Neural progenitor cell (in vitro differentiated cells): Measurements from ENCODE around the gene NDUFB10. TPM values are rescaled to one million over a fixed set of nuclear protein-coding genes. Genes with fewer than 3 reads are reported as not detected.

ENCODE experiments used
- DNase-seq: peaks from one replicate; pipeline ENCODE4 v3.0.0-alpha.2; 2016; ENCODE audit warnings: low spot score
- H2AFZ ChIP-seq: fragments of 200-600 bp; sonication (generic); replicated peaks from 2 replicates; pipeline ENCODE4 v1.6.1; 2016; ENCODE audit warnings: antibody characterized with exemption
- H3F3A ChIP-seq: fragments of 200-600 bp; sonication (generic); 2 replicates; pipeline ENCODE4 v1.6.1; 2016; ENCODE audit warnings: antibody characterized with exemption, low read depth
- H3K27ac ChIP-seq: fragments of 200-600 bp; sonication (generic); 2 replicates; pipeline ENCODE4 v1.5.1; 2016; ENCODE audit warnings: mild to moderate bottlenecking
- H3K27me3 ChIP-seq: fragments of 200-600 bp; sonication (generic); 2 replicates; pipeline ENCODE4 v1.6.1; 2016; ENCODE audit warnings: mild to moderate bottlenecking, moderate library complexity
- H3K36me3 ChIP-seq: fragments of 200-600 bp; sonication (generic); 2 replicates; pipeline ENCODE4 v1.5.1; 2016
- H3K4me1 ChIP-seq: fragments of 200-600 bp; sonication (generic); 2 replicates; pipeline ENCODE4 v1.6.1; 2016; ENCODE audit warnings: mixed run types
- H3K4me2 ChIP-seq: fragments of 200-600 bp; sonication (generic); 2 replicates; pipeline ENCODE4 v1.6.1; 2016
- H3K4me3 ChIP-seq: fragments of 200-600 bp; sonication (generic); 2 replicates; pipeline ENCODE4 v1.5.1; 2016
- H3K79me2 ChIP-seq: fragments of 200-600 bp; sonication (generic); 2 replicates; pipeline ENCODE4 v1.6.1; 2016; ENCODE audit warnings: low read depth
- H3K9ac ChIP-seq: fragments of 200-600 bp; sonication (generic); 2 replicates; pipeline ENCODE4 v1.6.1; 2016
- H3K9me3 ChIP-seq: fragments of 200-600 bp; sonication (generic); 2 replicates; pipeline ENCODE4 v1.5.1; 2016; ENCODE audit warnings: low read depth
- H4K20me1 ChIP-seq: fragments of 200-600 bp; sonication (generic); 2 replicates; pipeline ENCODE4 v1.6.1; 2016; ENCODE audit warnings: low read depth
- H3K27ac Mint-ChIP-seq: 3 replicates; pipeline ENCODE4 v1.8.0; 2021; ENCODE audit warnings: mixed read lengths
- H3K27me3 Mint-ChIP-seq: 2 replicates; pipeline ENCODE4 v1.8.0; 2022; ENCODE audit warnings: low read depth, mild to moderate bottlenecking, inconsistent platforms, moderate library complexity, mixed read lengths; ENCODE audit not compliant: insufficient read depth
- H3K36me3 Mint-ChIP-seq: 3 replicates; pipeline ENCODE4 v1.8.0; 2021; ENCODE audit warnings: mixed read lengths
- H3K4me1 Mint-ChIP-seq: 3 replicates; pipeline ENCODE4 v1.8.0; 2021; ENCODE audit warnings: mixed read lengths
- H3K4me3 Mint-ChIP-seq: 3 replicates; pipeline ENCODE4 v1.8.0; 2021; ENCODE audit warnings: mild to moderate bottlenecking, moderate library complexity, mixed read lengths
- H3K9me3 Mint-ChIP-seq: 3 replicates; pipeline ENCODE4 v1.8.0; 2020; ENCODE audit warnings: mixed read lengths
- EZH2 ChIP-seq: fragments of 200-600 bp; sonication (generic); IDR thresholded peaks from 2 replicates; pipeline ENCODE4 v1.6.1; 2017; ENCODE audit warnings: antibody characterized with exemption, mild to moderate bottlenecking, moderate library complexity
- EZH2phosphoT487 ChIP-seq: fragments of 200-600 bp; sonication (generic); IDR thresholded peaks from 2 replicates; pipeline ENCODE4 v1.6.1; 2017; ENCODE audit warnings: antibody characterized with exemption
- total RNA-seq: library from RNA; depleted of rRNA; stranded (reverse); fragments of >200 nt; gene quantifications from 2 replicates; pipeline ENCODE4 v1.2.3, GENCODE V29; 2015; ENCODE audit warnings: low replicate concordance
- TF ChIP-seq, protein P1 (sequence below): fragments of 200-600 bp; sonication (generic); IDR thresholded peaks from 2 replicates; pipeline ENCODE4 v1.5.1; 2017; ENCODE audit warnings: antibody characterized with exemption, mild to moderate bottlenecking

NDUFB10 gene
- total RNA-seq, 1 donor from 2014 or later, result 155 TPM

GRCh38 chr16:2001035-2001434, 41.7 kb downstream of the NDUFB10 start:
- Histone ChIP-seq H3K36me3 (no peaks in the 10 kb centered on the region), H3F3A (peaks cover 19% of the 10 kb centered on the region), H4K20me1 (peaks cover 34% of the 10 kb centered on the region), H2AFZ (no peak overlapping the region), H3K4me2 (no peak overlapping the region), H3K9ac (no peak overlapping the region), H3K79me2 (peaks cover 18% of the 10 kb centered on the region), H3K4me3 (no peak overlapping the region), H3K27me3 (no peaks in the 10 kb centered on the region), H3K9me3 (no peaks in the 10 kb centered on the region), H3K27ac (no peak overlapping the region), H3K4me1 (peaks cover 6% of the 10 kb centered on the region)
- Mint-ChIP-seq H3K4me1 (peaks cover 13% of the 10 kb centered on the region), H3K36me3 (peaks cover 6% of the 10 kb centered on the region), H3K4me3 (no peak overlapping the region), H3K9me3 (no peaks in the 10 kb centered on the region), H3K27me3 (no peaks in the 10 kb centered on the region), H3K27ac (no peak overlapping the region)
- TF ChIP-seq, protein P1, sequence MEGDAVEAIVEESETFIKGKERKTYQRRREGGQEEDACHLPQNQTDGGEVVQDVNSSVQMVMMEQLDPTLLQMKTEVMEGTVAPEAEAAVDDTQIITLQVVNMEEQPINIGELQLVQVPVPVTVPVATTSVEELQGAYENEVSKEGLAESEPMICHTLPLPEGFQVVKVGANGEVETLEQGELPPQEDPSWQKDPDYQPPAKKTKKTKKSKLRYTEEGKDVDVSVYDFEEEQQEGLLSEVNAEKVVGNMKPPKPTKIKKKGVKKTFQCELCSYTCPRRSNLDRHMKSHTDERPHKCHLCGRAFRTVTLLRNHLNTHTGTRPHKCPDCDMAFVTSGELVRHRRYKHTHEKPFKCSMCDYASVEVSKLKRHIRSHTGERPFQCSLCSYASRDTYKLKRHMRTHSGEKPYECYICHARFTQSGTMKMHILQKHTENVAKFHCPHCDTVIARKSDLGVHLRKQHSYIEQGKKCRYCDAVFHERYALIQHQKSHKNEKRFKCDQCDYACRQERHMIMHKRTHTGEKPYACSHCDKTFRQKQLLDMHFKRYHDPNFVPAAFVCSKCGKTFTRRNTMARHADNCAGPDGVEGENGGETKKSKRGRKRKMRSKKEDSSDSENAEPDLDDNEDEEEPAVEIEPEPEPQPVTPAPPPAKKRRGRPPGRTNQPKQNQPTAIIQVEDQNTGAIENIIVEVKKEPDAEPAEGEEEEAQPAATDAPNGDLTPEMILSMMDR, result no peak
- no peak for DNase-seq

GRCh38 chr16:2001456-2002355, 42.4 kb downstream of the NDUFB10 start:
- H3K27me3 ChIP-seq, result no peaks in the 10 kb centered on the region
- H3K27ac ChIP-seq, result no peak overlapping the region
- Mint-ChIP-seq H3K9me3 (no peaks in the 10 kb centered on the region), H3K4me1 (peaks cover 14% of the 10 kb centered on the region), H3K4me3 (no peak overlapping the region), H3K27me3 (no peaks in the 10 kb centered on the region), H3K36me3 (peaks cover 6% of the 10 kb centered on the region), H3K27ac (no peak overlapping the region)
- H3K4me1 ChIP-seq, result peaks cover 6% of the 10 kb centered on the region
- no peak overlapping the region for H3K4me2 ChIP-seq
- H2AFZ ChIP-seq, result no peak overlapping the region
- H3K4me3 ChIP-seq, result no peak overlapping the region
- no peak for DNase-seq
- H4K20me1 ChIP-seq, result peaks cover 41% of the 10 kb centered on the region
- peaks cover 16% of the 10 kb centered on the region for H3F3A ChIP-seq
- no peak for TF ChIP-seq EZH2phosphoT487
- no peak for TF ChIP-seq EZH2
- TF ChIP-seq, protein P1, result no peak
- H3K9me3 ChIP-seq, result no peaks in the 10 kb centered on the region
- H3K79me2 ChIP-seq, result peaks cover 25% of the 10 kb centered on the region
- H3K36me3 ChIP-seq, result no peaks in the 10 kb centered on the region
- H3K9ac ChIP-seq, result no peak overlapping the region

DNA sequence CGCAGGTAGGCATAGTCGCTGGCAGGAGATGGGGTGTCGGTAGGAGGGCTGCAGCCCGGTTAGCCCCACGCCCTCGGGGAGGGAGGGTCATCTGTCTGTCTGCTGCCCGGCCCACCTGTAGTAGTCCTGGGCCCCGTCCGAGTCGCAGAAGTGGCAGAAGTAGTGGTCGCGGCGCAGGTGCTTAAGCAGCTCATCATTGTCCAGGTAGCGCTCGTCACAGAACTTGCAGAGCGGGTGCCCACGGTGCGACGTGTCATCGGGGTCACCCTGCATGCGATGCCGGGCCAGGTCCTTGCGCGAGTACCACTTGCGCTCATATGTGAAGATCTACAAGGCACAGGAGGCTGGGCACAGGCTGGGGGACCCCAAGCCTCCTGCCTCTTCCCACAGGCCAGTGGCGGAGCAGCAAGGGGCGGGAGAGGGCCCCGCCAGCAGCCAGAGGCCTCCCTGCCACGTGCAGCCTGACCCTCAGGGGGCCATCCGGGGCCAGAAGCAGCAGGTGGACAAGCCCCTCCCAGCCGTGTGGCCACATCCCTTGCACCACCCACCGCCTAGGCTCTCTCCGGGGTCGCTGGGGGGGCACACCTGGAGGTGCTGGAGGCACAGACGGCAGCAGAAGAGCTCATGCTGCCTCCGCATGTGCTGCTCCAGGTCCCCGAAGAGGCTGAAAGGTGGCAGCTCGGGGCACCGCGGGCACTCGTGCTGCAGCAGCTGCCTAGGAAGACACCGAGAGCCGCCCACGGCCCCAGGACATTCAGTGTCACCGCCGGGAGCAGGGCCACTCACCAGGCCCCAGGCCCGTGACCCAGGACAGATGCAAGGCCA, 43.3 kb downstream of the NDUFB10 start:
- no peaks in the 10 kb centered on the region for H3K27me3 Mint-ChIP-seq
- Histone ChIP-seq H3K9ac (no peak overlapping the region), H3K4me3 (no peak overlapping the region), H3K4me1 (peaks cover 6% of the 10 kb centered on the region), H2AFZ (no peak overlapping the region), H3F3A (peaks cover 16% of the 10 kb centered on the region), H3K79me2 (peaks cover 34% of the 10 kb centered on the region), H3K27ac (no peak overlapping the region), H3K27me3 (no peaks in the 10 kb centered on the region), H3K9me3 (no peaks in the 10 kb centered on the region), H4K20me1 (peaks cover 50% of the 10 kb centered on the region), H3K4me2 (no peak overlapping the region), H3K36me3 (no peaks in the 10 kb centered on the region)
- TF ChIP-seq EZH2 (no peak), EZH2phosphoT487 (no peak)
- TF ChIP-seq, protein P1, result no peak
- H3K9me3 Mint-ChIP-seq, result no peaks in the 10 kb centered on the region
- H3K27ac Mint-ChIP-seq, result no peak overlapping the region
- peak; percentile 1 for DNase-seq
- peaks cover 3% of the 10 kb centered on the region for H3K36me3 Mint-ChIP-seq
- no peak overlapping the region for H3K4me3 Mint-ChIP-seq
- H3K4me1 Mint-ChIP-seq, result peaks cover 16% of the 10 kb centered on the region
